ENCODE data around the gene PCP4L1.
"Not testable (repeated sequence)": the region's sequence is repeated elsewhere in the genome, so short reads cannot be mapped to it uniquely, and the experiment has no call there.

PCP4L1 gene

GRCh38 chr1:161273402-161273801 lies 14.9 kb downstream of the PCP4L1 start:
- DNase-seq = no peak

DNA sequence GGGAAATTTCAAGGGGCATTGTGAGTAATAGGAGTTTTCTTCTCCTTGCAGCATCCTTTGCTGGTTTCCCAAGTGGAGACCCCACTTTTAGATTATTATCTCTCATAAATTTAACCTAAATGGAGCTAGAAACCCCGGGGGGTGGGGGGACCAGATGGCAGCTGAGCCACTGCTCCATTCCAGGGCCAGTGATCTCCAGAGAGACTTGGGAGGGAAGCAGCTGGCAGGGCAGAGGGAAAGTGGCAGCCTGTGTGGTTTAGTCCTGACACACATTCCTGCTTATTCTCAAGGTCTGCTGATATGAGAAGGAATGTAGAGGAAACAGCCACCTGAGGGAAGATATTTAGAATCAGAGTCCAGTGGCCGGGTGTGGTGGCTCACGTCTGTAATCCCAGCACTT lies 16.3 kb downstream of the PCP4L1 start:
- DNase-seq = no peak

DNA sequence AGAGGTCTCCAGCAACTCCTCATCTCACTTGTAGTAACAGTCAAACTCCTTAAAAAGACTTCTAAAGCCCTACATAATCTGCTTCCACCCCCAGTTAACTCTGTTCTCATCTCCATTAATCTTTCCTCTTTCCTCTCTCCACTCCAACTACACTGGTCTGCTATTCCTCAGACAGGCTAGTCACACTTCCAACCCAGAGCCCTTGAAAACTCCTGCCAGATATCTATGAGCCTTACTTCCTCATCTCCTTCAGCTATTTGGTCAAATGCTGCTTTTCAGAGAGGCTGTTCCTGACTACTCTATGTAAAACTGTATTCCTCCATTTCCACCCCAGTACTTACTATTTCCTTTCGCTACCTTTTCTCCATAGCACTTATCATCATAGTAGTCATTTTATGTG lies 24.4 kb downstream of the PCP4L1 start:
- DNase-seq = no peak

DNA sequence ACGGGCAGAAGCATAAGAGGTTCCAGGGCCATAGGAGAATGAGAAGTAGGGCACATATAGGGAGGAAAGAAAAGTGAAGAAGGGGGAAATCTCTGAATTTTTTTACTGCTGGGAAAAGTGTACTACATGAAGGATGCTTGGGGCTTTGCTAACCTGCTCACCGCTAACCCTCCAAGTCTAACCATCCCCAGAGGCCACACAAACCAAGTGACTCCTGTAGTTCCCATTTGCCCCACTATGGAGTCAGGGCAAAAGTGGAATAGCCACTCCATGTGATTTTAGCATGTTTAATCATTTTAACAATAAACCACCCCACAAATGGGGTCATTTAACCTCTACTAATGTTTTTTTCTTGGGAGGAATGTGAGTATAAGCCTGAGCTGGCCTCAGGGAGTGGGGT lies 26.6 kb downstream of the PCP4L1 start:
- DNase-seq = no peak

DNA sequence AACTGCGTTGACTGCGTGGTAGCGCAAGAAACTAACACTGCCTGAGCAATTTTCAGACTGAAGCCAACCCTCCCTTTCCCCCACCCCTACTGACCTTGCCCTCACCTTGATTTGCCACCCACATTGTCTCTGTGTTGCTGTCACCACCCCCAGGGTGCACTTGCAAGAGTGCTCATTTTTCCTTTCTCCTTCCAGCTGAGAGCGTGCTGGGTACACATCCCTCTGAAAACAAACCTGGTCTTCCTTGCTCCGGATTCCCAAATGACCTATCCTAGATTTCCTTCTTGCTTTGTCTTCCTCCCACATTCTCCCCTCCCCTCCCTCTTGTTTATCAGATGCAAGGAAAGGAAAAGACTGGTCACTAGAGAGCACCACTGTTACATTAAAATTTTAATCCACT lies 27.0 kb downstream of the PCP4L1 start:
- DNase-seq = no peak

DNA sequence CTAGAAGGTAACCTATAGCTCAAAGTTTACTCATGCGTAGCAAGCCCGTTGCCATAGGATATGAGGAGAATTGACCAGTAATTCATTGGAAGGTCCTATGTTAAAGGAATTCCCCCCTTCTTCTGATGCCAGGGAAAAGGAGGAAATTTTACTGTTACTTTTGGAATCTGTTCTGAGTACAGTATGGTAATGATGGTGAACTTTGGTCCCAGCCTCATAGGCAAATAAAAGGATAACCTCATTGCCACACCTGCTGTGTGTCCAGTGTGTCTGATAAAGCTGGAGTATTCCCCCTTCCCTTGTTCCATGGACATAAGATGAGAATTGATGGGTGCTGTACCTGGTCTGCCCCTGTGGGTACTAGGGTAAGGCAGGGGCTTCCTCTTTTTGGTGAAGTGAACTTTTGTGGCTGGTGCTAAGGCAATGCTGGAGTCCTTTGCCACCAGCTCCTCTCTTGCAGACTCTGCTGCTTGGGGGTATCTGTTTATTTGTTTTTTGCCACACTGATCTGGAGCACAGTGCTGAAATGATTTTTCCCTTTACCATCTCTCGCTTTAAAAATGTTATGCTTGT lies 29.0 kb downstream of the PCP4L1 start:
- no peak for DNase-seq

- DNase-seq = no peak
These were observed 32.2 kb downstream of the PCP4L1 start for GRCh38 chr1:161290779-161291178.

GRCh38 chr1:161297415-161297814 lies 38.9 kb downstream of the PCP4L1 start:
- no peak for DNase-seq

DNA sequence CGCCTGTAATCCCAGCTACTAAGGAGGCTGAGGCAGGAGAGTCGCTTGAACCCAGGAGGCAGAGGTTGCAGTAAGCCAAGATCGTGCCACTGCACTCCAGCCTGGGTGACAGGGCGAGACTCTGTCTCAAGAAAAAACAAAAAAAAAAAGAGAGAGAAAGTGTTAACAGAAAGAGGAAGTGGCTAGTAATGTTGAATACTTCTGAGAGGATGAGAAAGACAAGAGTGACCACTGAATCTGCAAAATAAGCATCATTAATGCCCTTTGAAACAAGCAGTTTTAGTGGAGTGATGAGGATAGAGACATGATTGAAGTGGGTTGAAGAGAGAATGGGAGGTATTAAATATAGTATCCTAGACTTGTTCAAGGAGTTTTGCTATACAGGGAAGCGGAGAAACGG lies 39.6 kb downstream of the PCP4L1 start:
- DNase-seq = no peak

GRCh38 chr1:161299347-161299746 lies 40.8 kb downstream of the PCP4L1 start:
- DNase-seq = no peak

DNA sequence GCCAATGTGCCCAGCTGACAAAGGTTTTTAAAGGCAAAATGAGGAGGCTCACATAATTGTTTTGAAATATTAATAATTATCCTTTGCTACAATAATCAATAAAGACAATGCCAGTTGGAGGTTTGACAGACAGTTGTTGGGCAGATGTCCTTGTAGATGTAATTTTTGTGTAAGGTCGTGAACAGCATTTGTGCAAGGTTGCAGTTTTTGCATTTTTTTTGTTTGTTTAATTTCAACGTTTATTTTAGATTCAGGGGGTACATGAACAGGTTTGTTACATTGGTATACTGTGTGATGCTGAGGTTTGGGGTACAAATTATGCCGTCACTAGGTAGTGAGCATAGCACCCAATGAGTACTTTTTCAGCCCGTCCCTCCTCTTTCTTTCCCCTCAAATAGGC lies 41.9 kb downstream of the PCP4L1 start:
- DNase-seq = no peak

DNA sequence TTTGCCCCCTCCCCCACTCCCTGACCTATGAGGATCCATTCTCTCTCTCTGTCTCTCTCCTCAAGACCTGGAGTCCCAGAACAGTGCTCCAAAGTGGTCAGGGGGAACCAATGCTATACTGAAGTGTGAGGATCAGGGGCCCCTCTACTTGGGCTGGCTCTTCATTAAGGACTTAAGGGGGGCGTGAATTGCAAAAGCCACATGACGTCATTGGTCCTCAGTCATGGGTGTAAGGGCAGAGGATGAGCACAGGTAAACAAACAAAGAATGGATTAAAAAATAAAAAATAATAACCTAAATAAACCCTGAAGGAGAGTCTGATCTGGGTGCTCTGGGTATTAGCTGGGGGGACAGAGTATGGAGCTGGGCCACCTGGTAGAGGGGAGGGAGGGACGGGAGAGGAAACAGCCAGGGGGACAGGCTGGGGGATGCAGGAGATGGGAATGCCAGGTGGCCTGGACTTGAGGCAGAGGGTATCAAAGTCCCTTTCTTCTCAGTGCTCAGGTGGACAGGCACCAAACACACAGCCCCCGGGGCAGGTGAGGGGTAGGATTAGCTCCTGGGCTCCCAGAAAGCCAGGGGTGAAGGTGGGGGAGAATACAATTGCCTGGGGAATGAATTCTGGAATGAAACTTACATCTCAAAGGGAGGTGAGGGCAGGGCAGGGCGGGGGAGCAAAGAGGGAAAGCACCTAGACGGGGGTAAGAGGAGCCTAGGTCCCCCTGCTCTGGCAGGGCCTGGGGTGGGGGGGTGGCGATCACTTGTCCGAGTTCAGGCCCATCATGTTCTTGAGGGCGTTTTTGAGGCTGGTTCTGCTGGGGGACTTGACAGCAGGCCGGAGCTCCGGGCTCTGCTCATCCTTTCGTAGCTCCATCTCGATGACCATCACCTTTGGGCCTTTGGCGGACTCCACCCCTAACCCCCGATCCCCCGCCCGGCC lies 46.7 kb downstream of the PCP4L1 start:
- DNase-seq = no peak

GRCh38 chr1:161305867-161306519 lies 47.4 kb downstream of the PCP4L1 start:
- DNase-seq = peak; percentile 88

DNA sequence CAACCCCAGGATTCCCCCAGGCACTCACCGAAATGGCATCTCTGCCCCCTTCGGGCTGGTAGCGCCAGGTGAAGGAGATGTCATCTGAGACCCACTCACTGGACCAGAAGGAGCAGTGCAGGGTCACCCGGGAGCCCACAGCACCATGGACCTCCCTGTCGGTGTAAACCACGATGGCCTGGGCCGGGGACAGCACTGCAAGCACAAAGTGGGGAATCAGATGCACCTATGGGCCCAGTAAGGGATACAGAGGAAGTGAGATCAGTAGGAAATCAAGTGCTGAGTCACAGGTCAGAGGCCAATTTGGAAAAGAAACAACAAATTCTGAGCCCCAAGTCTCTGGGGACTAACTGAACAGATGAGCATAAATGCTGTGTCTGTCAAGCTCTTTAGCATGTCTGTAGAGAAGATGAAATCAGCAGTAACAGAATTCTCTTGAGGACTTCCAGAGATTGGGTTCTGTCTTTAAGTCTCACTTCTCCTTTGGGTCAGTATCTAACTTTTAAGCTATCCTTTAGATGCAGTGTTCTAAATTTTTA lies 48.8 kb downstream of the PCP4L1 start:
- DNase-seq = no peak

DNA sequence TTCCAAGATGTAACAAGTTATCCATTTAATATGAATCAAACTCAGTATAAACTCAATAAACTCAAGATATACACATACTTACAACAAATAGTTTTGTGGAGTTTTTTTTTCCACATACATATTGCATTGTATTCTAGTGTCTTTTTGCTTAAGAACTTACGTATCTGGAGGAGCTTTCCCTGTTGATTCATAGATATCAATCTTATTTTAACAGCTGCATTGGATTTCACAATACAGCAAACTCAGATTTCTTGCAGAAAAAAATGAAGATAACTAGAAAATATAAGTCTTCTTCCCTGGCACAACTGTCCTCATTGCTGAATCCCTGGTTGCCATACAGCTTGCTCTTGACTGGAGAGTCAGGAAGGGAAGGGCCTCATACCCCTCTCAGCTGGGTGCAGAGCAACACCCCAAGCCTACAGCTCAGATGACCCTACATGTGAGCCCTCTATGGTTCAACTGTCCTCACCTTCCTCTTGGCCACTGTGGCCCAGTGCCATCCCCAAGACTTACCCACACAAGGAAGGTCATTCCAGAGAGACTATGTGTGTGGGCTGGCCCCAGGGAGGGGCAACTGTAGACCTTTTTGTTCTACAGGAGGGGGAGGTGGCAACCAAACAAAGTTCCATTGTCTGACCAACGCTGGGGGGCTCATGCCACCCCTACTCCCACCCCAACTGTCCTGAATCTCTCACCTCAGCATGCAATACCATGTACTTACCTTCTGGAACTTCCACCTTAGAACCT lies 49.5 kb downstream of the PCP4L1 start:
- no peak for DNase-seq

DNA sequence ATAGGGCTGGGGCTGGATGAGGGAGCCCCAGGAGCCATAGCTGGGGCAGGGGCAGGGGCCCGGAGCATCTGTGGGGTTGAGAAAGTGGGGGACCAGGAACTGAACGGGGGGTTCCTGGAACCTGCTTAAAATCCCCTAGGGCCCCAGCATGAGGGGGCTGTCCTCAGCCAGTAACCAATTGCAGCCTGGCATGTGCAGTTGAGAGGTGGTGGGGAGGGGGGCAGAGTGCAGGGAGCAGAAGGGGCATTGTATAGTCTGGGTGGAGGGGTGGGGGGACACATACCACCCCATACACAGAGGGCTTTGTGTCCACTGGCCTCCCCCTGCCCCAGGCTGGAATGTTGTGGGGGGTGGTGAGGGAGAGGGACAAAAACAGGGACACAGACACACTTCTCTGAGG lies 51.3 kb downstream of the PCP4L1 start, which contains the start of gene MPZ:
Gene MPZ, minus strand, starts transcription at position 101 of the 400 bp plus-strand sequence. Its CDS starts 63 bp downstream, at position 38.
- no peak for DNase-seq

- DNase-seq = no peak
These were observed 53.1 kb downstream of the PCP4L1 start for GRCh38 chr1:161311595-161312181.

GRCh38 chr1:161313554-161314200 lies 55.1 kb downstream of the PCP4L1 start:
- no peak for DNase-seq

- peak; percentile 79 for DNase-seq
These were observed 55.8 kb downstream of the PCP4L1 start, which contains the start of gene SDHC for GRCh38 chr1:161314201-161314981. Gene SDHC (plus strand): TSS chr1:161314381. CDS start chr1:161314406, 25 bp downstream.

DNA sequence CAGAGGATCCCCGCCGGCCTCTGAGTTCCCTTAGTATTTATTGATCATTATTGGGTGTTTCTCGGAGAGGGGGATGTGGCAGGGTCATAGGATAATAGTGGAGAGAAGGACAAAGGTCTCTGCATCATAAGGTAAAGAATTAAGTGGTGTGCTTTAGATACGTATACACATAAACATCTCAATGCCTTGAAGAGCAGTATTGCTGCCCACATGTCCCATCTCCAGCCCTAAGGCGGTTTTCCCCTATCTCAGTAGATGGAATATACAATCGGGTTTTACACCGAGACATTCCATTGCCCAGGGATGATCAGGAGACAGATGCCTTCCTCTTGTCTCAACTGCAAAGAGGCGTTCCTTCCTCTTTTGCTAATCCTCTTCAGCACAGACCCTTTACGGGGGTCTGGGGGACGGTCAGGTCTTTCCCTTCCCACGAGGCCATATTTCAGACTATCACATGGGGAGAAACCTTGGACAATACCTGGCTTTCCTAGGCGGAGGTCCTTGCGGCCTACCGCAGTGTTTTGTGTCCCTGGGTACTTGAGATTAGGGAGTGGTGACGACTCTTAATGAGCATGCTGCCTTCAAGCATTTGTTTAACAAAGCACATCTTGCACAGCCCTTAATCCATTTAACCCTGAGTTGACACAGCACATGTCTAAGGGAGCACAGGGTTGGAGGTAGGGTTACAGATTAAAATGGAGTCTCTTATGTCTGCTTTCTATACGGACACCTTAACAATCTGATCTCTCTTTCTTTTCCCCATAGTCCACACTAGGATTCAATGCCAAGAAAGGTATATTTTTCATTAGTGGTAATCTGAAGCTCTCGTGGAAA lies 57.5 kb downstream of the PCP4L1 start:
- DNase-seq = not testable (repeated sequence)

Data from DMS153 (cell line).